RWPE1 (cell line): ENCODE results near the gene OR13J1.

Experiments used
- CTCF ChIA-PET: fragments of 350-600 bp; sonication (Branson Sonifier 250); formaldehyde crosslinking; extraction: SDS; loops from one replicate; lab custom pipeline; 2021; lab: Yijun Ruan, JAX
- POLR2A ChIA-PET: fragments of 400-600 bp; formaldehyde crosslinking; extraction: SDS; loops from one replicate; lab custom pipeline; 2020; ENCODE audit warnings: antibody characterized with exemption; ENCODE audit not compliant: low non-redundant PET; lab: Yijun Ruan, JAX
- DNase-seq: peaks from one replicate; pipeline ENCODE4 v3.0.0; 2012; ENCODE audit warnings: low spot score
- H3K27ac ChIP-seq: fragments of 450-650 bp; 2 replicates; pipeline ENCODE4 v1.5.1; 2017
- TF ChIP-seq, protein P1 (sequence below): fragments of 450-650 bp; conservative IDR thresholded peaks from 2 replicates; pipeline ENCODE4 v1.5.1; 2017; ENCODE audit warnings: low read depth, mild to moderate bottlenecking

OR13J1 gene

DNA sequence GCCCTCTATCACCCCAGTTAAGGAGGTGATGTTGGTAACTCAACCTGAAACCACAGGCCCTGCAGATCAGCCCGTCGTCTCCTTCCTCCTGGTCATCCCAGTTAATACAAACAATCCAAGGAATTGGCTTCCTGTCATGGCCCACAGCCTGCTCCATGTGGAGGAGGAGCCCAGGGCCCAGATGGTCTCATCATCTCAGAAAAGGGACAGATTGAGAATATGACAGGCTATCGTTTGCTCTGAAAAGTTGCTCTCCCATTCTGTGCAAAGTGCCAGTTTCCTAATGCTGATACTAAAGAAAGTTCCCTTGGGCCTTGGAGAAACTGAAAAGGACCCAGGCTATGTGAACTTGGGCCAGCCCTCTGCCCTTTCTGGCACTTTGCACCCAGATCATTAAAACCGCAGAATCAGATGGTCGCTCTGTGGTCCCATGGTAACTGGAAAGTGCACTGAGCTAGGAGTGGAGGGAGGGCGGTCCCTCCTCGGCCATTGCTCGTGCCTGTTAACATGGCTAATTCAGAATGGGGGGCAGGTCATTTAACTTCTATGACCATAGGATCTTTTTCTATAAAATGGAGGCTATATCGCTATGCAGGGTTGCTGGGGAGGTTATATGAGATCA is 38.4 kb upstream of the OR13J1 start:
- peak overlapping the region; percentile 100 for H3K27ac ChIP-seq
- CTCF ChIA-PET: no interaction called here
- TF ChIP-seq, protein P1, sequence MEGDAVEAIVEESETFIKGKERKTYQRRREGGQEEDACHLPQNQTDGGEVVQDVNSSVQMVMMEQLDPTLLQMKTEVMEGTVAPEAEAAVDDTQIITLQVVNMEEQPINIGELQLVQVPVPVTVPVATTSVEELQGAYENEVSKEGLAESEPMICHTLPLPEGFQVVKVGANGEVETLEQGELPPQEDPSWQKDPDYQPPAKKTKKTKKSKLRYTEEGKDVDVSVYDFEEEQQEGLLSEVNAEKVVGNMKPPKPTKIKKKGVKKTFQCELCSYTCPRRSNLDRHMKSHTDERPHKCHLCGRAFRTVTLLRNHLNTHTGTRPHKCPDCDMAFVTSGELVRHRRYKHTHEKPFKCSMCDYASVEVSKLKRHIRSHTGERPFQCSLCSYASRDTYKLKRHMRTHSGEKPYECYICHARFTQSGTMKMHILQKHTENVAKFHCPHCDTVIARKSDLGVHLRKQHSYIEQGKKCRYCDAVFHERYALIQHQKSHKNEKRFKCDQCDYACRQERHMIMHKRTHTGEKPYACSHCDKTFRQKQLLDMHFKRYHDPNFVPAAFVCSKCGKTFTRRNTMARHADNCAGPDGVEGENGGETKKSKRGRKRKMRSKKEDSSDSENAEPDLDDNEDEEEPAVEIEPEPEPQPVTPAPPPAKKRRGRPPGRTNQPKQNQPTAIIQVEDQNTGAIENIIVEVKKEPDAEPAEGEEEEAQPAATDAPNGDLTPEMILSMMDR: no peak
- POLR2A ChIA-PET: no interaction called here
- DNase-seq: no peak

DNA sequence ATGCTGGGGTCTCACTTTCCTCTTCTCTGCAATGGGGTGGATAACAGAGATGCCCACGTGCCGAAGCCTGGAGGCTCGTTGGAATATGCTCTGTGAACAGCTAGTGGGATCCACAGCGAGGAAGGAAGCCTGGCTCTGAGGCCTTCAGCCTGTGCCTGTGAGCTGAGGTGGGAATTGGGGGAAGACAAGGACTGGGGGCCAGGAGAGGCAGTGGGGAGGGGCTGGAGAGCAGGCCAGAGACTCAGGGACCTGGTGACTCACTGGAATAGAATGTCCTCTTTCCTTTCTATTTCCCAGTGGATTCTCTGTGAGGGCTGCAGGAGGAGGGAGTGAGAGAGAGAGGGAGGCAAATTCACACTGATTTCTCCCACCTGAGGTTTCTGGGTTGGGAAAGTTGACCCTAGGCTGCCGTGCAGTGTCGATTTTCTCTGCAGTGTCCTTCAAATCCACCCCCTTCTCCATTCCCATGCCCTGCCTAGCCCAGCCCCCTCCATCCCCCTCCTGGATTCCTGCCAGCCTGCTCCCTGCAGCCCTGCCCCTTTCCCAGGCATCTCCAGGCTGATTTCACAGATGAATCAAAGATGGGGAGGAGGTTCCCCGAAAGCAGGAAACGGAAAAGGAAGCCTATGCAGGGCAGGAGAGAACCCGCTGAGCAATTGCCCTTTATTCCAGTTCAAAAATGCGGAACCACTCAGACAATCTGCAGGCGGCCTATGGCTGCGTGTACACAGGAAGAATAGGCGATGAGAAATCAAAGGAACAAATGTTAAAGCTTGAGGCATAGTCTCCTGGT is 37.7 kb upstream of the OR13J1 start:
- peak; percentile 97 for DNase-seq
- ChIA-PET POLR2A (interaction anchor here (0.8 kb wide), 1 partner anchor 244 kb away, joined by 3 read pairs; no protein-coding TSS in a partner anchor), CTCF (interaction anchor here (2.1 kb wide), 1 partner anchor 26 kb away, joined by 6 read pairs; no protein-coding TSS in a partner anchor)
- TF ChIP-seq, protein P1: no peak
- H3K27ac ChIP-seq: peak overlapping the region; percentile 100

DNA sequence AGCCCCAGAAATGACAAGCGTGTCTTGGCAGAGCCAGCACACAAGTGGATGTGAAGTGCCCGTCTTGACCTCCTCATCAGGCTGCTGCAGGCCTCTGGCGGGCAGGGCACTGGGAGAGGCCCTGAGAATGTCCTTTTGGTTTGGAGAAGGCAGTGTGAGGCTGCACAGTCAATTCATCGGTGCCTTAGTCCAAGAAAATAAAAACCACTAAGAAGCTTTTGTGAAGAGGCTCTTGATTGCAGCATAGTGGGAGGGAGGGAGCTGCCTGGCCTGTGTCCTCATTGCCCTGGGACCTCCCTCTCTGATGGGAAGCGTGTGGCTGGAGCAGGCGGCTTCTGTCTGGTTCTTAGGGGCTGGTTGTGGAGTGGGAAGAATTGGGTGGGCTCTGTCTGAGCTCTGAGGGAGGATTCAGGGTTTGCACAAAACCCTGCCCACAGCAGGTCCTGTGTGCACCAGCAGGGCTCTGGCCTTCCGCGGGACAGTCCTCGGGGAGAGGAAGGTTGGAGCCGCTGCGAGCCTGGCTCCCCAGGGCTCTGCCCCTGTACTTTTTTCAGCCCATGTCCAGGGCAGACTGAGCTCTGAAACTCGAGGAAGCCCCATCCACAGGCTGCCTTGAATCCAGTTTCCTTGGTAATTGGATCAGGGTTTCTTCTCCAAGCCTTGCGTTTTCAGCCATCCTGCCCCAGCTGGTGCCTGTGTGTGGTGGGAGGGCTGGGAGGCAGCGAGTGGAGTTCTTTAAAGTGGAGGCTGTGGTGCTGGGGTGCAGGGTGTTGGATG is 36.9 kb upstream of the OR13J1 start:
- H3K27ac ChIP-seq: peak overlapping the region; percentile 100
- peak; percentile 52 for DNase-seq
- TF ChIP-seq, protein P1: no peak
- ChIA-PET POLR2A (interaction anchor here (0.8 kb wide), 1 partner anchor 243 kb away, joined by 3 read pairs; no protein-coding TSS in a partner anchor), CTCF (interaction anchor here (0.9 to 2.2 kb wide), 4 partner anchors 25 to 117 kb away, joined by 3 to 12 read pairs (median 5); no protein-coding TSS in a partner anchor)

DNA sequence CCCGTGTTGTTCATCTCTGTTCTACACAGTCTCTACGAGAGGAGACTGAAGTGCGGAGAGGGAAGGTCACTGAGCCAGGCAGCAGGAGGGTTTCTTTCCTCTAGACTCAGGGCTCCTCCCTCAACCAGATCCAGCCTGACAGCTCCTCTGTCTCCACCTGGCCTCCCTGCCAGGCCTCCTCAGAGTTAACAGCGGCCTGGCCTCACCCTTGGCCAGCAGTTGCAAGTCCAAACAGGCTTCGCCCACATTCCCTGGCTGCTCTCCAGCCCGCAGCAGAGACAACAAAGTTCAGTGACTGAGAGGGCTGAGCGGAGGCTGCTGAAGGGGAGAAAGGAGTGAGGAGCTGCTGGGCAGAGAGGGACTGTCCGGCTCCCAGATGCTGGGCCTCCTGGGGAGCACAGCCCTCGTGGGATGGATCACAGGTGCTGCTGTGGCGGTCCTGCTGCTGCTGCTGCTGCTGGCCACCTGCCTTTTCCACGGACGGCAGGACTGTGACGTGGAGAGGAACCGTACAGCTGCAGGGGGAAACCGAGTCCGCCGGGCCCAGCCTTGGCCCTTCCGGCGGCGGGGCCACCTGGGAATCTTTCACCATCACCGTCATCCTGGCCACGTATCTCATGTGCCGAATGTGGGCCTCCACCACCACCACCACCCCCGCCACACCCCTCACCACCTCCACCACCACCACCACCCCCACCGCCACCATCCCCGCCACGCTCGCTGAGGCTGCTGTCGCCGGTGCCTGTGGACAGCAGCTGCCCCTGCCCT is 35.9 kb upstream of the OR13J1 start, which contains the start of gene HRCT1:
TSS of gene HRCT1 (plus strand) at position 291 of the 768 bp plus-strand sequence. CDS start at position 377, 86 bp downstream.
- H3K27ac ChIP-seq: peak within 1 kb of the TSS; percentile 100
- ChIA-PET CTCF (interaction anchor here (0.6 to 2.2 kb wide), 7 partner anchors 18 to 118 kb away, joined by 3 to 12 read pairs (median 4); no protein-coding TSS in a partner anchor), POLR2A (interaction anchor here (0.6 kb wide), 1 partner anchor 117 kb away, joined by 3 read pairs; no protein-coding TSS in a partner anchor)
- TF ChIP-seq, protein P1: no peak
- DNase-seq: peak; percentile 88

DNA sequence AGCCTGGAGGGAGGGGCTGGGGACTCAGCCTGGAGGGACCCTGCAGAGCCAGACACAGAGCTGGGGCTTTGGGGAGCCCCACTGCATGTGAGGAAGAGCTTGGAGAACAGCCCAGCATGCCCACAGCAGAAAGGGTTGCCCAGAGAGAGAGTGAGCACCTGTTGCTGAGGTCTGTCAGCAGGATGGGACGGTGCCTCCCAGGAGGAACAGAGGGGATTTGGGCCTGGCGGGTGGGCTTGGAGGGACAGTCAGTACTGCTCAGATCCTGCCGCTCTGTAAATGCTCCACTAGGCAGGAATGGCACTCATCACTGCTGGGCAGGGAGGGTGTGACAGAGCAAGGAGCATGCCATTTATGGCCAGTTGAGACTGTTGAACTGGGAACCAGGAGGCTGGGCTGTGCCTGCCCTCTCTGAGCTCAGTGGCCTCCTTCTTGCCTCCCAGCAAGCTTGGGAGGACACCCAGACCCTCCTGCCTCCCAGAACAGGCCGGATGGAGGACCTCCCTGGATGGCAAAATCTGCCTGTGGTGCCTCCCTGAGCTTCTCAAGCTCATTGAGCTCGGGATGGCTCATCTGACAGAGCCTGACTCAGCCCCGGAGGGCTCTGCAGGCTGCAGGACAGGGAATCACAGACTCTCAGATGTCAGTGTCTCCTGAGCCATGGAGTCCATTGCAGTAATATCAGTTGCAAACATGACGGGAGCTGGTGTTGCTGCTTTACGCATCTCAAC is 35.0 kb upstream of the OR13J1 start:
- peak overlapping the region; percentile 100 for H3K27ac ChIP-seq
- TF ChIP-seq, protein P1: no peak
- DNase-seq: peak; percentile 36
- ChIA-PET CTCF (interaction anchor here (0.7 to 2.2 kb wide), 4 partner anchors 40 to 119 kb away, joined by 3 to 12 read pairs (median 4); no protein-coding TSS in a partner anchor), POLR2A (no interaction called here)
